ENCODE results near the gene PPIP5K2. TPM values are rescaled to one million over a fixed set of nuclear protein-coding genes. Genes with fewer than 3 reads are reported as not detected.

Gene PPIP5K2
- total RNA-seq, 4 donors from 2014 or later, result 21.0 to 57.0 (median 27.0) TPM

DNA sequence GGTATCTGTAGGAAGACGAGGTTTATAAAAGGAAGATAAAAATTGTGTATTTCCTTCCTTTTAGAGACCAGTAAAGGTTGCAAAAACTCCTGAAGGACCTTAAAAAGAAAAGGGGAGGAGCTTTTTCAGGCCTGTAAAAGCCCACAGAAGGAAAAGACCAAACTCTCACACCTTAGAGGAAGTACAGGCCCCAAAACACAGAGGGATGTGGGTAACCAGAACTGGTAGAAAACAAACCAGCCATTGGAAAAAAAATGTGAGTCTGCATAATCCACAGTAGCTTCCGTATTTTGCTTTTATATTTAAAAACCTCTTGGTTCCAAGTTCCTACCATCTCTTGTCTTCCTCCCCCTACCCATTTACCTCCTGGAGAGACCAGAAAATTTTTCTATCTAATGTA is 8.6 kb upstream of the PPIP5K2 start:
- H3K36me3 ChIP-seq, result peaks cover 7% of the 10 kb centered on the region
- H3K4me1 ChIP-seq, result no peaks in the 10 kb centered on the region
- DNase-seq (ENCODE audit: low spot score in 2 of 2), result no peak
- H3K27ac ChIP-seq, result no peak overlapping the region
- 83% methylated on average over 2 of the region's 2 CpGs for WGBS
- H3K4me3 ChIP-seq, result no peak overlapping the region
- H3K9me3 ChIP-seq, result no peaks in the 10 kb centered on the region
- TF ChIP-seq EP300 (IDR thresholded peaks at IDR 0.05), result no peak
- TF ChIP-seq POLR2A (IDR thresholded peaks at IDR 0.05), result no peak
- no peak for TF ChIP-seq CTCF (IDR thresholded peaks at IDR 0.05)
- no peak for TF ChIP-seq POLR2AphosphoS5 (IDR thresholded peaks at IDR 0.05)
- no peaks in the 10 kb centered on the region for H3K27me3 ChIP-seq

DNA sequence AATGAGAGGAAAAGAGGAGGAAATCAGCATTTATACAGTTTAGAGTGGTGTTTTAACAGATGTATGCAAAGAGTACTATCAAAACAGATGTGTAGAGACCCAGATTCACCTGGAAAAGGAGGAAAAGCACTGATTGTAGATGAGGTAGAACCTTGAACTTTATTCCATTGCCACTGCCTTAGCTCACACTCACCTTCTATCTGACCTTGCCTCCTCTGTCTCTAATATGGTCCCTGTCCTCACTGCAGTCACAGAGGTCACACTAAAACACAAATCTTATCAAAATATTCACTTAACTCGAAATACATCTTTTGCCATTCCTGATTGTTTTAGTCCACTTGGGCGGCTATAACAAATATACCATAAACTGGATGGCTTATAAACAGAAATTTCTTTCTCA is 7.2 kb upstream of the PPIP5K2 start:
- Histone ChIP-seq H3K27ac (no peak overlapping the region), H3K36me3 (peaks cover 2% of the 10 kb centered on the region), H3K4me3 (no peak overlapping the region), H3K27me3 (no peaks in the 10 kb centered on the region), H3K9me3 (no peaks in the 10 kb centered on the region), H3K4me1 (peaks cover 3% of the 10 kb centered on the region)
- TF ChIP-seq EP300 (IDR thresholded peaks at IDR 0.05), result no peak
- TF ChIP-seq POLR2AphosphoS5 (IDR thresholded peaks at IDR 0.05), result no peak
- no peak for TF ChIP-seq POLR2A (IDR thresholded peaks at IDR 0.05)
- TF ChIP-seq CTCF (IDR thresholded peaks at IDR 0.05), result no peak
- no peak for DNase-seq (ENCODE audit: low spot score in 2 of 2)
- WGBS, result 98% methylated on average over 2 of the region's 2 CpGs

- no peaks in the 10 kb centered on the region for H3K27me3 ChIP-seq
- H3K9me3 ChIP-seq, result no peaks in the 10 kb centered on the region
- no peak for DNase-seq (ENCODE audit: low spot score in 2 of 2)
- no peaks in the 10 kb centered on the region for H3K36me3 ChIP-seq
- peaks cover 18% of the 10 kb centered on the region for H3K4me1 ChIP-seq
- TF ChIP-seq POLR2AphosphoS5 (IDR thresholded peaks at IDR 0.05) (no peak), EP300 (IDR thresholded peaks at IDR 0.05) (no peak), CTCF (IDR thresholded peaks at IDR 0.05) (no peak), POLR2A (IDR thresholded peaks at IDR 0.05) (no peak)
- 90% methylated on average over 2 of the region's 2 CpGs for WGBS
- H3K27ac ChIP-seq, result no peak overlapping the region
- no peak overlapping the region for H3K4me3 ChIP-seq
Measured at GRCh38 chr5:103114440-103114839, 5.7 kb upstream of the PPIP5K2 start.

DNA sequence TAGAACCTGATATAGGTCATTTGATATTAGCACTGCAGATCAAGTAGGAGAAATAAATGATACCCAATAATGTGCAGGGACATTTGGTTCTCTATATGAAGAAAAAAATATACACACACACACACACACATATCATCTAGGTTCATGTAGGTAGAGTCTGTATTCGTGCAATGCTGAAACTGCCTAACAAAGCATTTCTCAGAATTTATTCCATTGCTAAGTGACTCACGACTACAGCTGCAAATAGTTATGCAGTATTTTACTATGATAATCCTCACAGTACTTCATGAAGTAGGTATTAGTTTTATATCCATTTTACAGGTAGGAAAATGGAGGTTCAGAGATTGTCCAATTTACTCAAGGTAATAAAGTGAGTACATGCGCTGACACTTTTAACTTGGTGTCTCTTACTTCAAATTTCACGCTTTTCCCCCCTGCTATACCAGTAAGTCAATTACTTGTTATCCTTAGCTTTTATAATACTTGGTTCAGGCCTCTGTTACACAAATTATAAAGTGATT is 2.6 kb upstream of the PPIP5K2 start:
- no peak for DNase-seq (ENCODE audit: low spot score in 2 of 2)
- 77% methylated on average over 4 of the region's 4 CpGs for WGBS
- H3K9me3 ChIP-seq, result no peaks in the 10 kb centered on the region
- TF ChIP-seq CTCF (IDR thresholded peaks at IDR 0.05) (no peak), EP300 (IDR thresholded peaks at IDR 0.05) (no peak), POLR2AphosphoS5 (IDR thresholded peaks at IDR 0.05) (no peak), POLR2A (IDR thresholded peaks at IDR 0.05) (no peak)
- no peak overlapping the region for H3K27ac ChIP-seq
- H3K36me3 ChIP-seq, result no peaks in the 10 kb centered on the region
- peaks cover 38% of the 10 kb centered on the region for H3K4me1 ChIP-seq
- H3K27me3 ChIP-seq, result no peaks in the 10 kb centered on the region
- H3K4me3 ChIP-seq, result no peak overlapping the region

DNA sequence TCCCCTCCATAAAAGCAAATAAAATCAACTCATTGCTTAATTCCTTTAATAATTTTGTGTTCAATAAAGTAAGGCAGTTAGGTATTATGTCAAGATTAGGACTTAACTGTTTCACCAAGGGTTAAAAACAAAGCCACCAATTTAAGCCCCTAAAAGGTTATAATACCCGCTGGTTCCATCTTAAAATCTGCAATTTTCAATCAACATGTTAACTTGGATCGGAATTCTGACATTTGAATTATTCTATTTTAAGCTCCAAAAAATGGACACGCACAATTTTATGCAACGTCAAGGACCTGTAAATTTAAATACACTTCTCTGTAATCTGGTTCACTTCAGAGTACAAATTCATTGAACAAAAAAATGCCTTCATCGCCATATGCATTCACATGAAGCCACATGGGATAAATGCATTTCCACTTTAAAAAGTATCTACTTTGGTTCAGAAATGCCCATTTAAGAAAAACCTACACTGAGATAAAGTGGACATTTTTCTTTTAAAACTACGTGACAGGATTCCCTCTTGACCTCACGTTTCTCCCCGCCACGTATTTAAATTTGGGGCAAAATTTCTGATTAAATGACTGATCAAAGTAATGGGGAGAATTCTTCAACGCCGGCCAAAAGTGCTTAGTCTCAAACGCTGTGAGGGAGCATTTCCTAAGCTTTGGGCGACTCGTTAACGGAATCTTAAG is 884 bp upstream of the PPIP5K2 start:
- peak overlapping the region; percentile 73 for H3K4me3 ChIP-seq
- no peaks in the 10 kb centered on the region for H3K36me3 ChIP-seq
- H3K27me3 ChIP-seq, result no peaks in the 10 kb centered on the region
- no peak for TF ChIP-seq POLR2A (IDR thresholded peaks at IDR 0.05)
- TF ChIP-seq EP300 (IDR thresholded peaks at IDR 0.05), result no peak
- no peak for TF ChIP-seq POLR2AphosphoS5 (IDR thresholded peaks at IDR 0.05)
- no peak for TF ChIP-seq CTCF (IDR thresholded peaks at IDR 0.05)
- under 1% methylated on average over 15 of the region's 15 CpGs for WGBS
- no peak for DNase-seq (ENCODE audit: low spot score in 2 of 2)
- H3K27ac ChIP-seq, result peak overlapping the region; percentile 95
- peaks cover 38% of the 10 kb centered on the region for H3K4me1 ChIP-seq
- no peaks in the 10 kb centered on the region for H3K9me3 ChIP-seq

All from suprapubic skin (tissue), 4 donors.